ENCODE data around the gene FBXO28. TPM values are rescaled to one million over a fixed set of nuclear protein-coding genes. Genes with fewer than 3 reads are reported as not detected.

Gene FBXO28
- total RNA-seq, 1 experiment from 2014 or later, result 37.0 TPM

DNA sequence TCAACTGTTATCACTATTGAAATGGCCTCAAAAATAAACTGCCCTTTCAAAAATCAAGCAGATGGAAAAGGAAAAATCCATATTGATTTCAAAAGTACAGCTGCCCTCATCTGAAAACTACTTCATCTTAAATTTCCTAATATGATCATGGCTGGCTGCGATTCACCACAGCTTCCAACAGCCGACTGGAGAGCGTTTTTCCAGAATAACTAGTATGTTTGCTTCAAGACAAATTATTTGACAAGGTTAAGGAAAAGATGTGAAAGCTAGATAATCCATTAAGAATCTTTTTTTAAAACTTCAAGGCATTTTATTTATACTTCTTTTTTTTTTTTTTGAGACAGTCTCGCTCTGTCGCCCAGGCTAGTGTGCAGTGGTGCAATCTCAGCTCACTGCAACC, 65.0 kb downstream of the FBXO28 start:
- RAD21 ChIA-PET (ENCODE audit: low non-redundant PET in 1 of 2, low total read pairs in 2 of 2, uncharacterized antibody in 2 of 2, unreplicated experiment in 2 of 2), result no interaction called here
- Histone ChIP-seq H3K27me3 (ENCODE audit: insufficient read depth, low read length) (no peaks in the 10 kb centered on the region), H2AFZ (ENCODE audit: low read depth, low read length, poor library complexity, severe bottlenecking) (no peak overlapping the region), H3K9ac (ENCODE audit: low read length) (no peak overlapping the region), H3K4me2 (ENCODE audit: low read length) (no peak overlapping the region), H3K36me3 (ENCODE audit: control insufficient read depth in 1 of 2, insufficient read depth in 2 of 2, low read length in 2 of 2) (no peaks in the 10 kb centered on the region), H3K9me2 (ENCODE audit: insufficient read depth) (no peaks in the 10 kb centered on the region), H3K4me3 (replicated peaks in 1 of 2; ENCODE audit: low read depth in 1 of 2, low read length in 2 of 2) (no peak overlapping the region), H3K9me3 (ENCODE audit: control insufficient read depth in 1 of 2, insufficient read depth in 1 of 2, low read depth in 1 of 2, low read length in 2 of 2) (no peaks in the 10 kb centered on the region), H3K27ac (ENCODE audit: low read depth, low read length) (no peak overlapping the region), H3K79me2 (ENCODE audit: insufficient read depth, low read length) (peaks cover 4% of the 10 kb centered on the region), H3K4me1 (ENCODE audit: control insufficient read depth in 1 of 2, insufficient read depth in 2 of 2, low read length in 2 of 2) (peaks cover 2 to 8% of the 10 kb centered on the region in 2 experiments; a peak in 2 of 4 replicates), H4K20me1 (ENCODE audit: insufficient read depth) (no peaks in the 10 kb centered on the region)
- TF ChIP-seq RAD21 (IDR thresholded peaks at IDR 0.05; ENCODE audit: low read depth) (no peak), ELF1 (IDR thresholded peaks at IDR 0.05; ENCODE audit: borderline replicate concordance, low read depth) (no peak), POLR2AphosphoS5 (IDR thresholded peaks at IDR 0.05; ENCODE audit: low read depth, low read length) (no peak), ZNF274 (IDR thresholded peaks at IDR 0.05; ENCODE audit: low read depth, low read length) (no peak), EGR1 (IDR thresholded peaks at IDR 0.05; ENCODE audit: low read depth) (no peak), CBX3 (IDR thresholded peaks at IDR 0.05; ENCODE audit: low read depth) (no peak), TCF7L2 (IDR thresholded peaks at IDR 0.05; ENCODE audit: borderline replicate concordance, extremely low read depth, insufficient read depth, insufficient read length) (no peak), CEBPB (IDR thresholded peaks at IDR 0.05; ENCODE audit: low read depth) (no peak), SIN3A (IDR thresholded peaks at IDR 0.05; ENCODE audit: low read depth) (no peak), SRF (IDR thresholded peaks at IDR 0.05; ENCODE audit: low read depth) (no peak), EZH2 (IDR thresholded peaks at IDR 0.05) (no peak), EZH2phosphoT487 (IDR thresholded peaks at IDR 0.05; ENCODE audit: borderline replicate concordance) (no peak)
- TF ChIP-seq, protein P1, sequence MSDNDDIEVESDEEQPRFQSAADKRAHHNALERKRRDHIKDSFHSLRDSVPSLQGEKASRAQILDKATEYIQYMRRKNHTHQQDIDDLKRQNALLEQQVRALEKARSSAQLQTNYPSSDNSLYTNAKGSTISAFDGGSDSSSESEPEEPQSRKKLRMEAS (IDR thresholded peaks at IDR 0.05), result no peak
- TF ChIP-seq, protein P2, sequence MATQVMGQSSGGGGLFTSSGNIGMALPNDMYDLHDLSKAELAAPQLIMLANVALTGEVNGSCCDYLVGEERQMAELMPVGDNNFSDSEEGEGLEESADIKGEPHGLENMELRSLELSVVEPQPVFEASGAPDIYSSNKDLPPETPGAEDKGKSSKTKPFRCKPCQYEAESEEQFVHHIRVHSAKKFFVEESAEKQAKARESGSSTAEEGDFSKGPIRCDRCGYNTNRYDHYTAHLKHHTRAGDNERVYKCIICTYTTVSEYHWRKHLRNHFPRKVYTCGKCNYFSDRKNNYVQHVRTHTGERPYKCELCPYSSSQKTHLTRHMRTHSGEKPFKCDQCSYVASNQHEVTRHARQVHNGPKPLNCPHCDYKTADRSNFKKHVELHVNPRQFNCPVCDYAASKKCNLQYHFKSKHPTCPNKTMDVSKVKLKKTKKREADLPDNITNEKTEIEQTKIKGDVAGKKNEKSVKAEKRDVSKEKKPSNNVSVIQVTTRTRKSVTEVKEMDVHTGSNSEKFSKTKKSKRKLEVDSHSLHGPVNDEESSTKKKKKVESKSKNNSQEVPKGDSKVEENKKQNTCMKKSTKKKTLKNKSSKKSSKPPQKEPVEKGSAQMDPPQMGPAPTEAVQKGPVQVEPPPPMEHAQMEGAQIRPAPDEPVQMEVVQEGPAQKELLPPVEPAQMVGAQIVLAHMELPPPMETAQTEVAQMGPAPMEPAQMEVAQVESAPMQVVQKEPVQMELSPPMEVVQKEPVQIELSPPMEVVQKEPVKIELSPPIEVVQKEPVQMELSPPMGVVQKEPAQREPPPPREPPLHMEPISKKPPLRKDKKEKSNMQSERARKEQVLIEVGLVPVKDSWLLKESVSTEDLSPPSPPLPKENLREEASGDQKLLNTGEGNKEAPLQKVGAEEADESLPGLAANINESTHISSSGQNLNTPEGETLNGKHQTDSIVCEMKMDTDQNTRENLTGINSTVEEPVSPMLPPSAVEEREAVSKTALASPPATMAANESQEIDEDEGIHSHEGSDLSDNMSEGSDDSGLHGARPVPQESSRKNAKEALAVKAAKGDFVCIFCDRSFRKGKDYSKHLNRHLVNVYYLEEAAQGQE (IDR thresholded peaks at IDR 0.05; ENCODE audit: low read depth), result no peak
- TF ChIP-seq, protein P3, sequence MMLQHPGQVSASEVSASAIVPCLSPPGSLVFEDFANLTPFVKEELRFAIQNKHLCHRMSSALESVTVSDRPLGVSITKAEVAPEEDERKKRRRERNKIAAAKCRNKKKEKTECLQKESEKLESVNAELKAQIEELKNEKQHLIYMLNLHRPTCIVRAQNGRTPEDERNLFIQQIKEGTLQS (IDR thresholded peaks at IDR 0.05), result no peak
- DNase-seq (ENCODE audit: low read depth, low spot score) (no peak), ATAC-seq (no peak)
- BruUV-seq (replicated peaks), result no TSS peak
- intact Hi-C loops (cut with micrococcal nuclease), result no loop called here
- CTCF ChIA-PET, result no interaction called here
- POLR2A ChIA-PET, result no interaction called here

Data from HCT116 (cell line).